GM21737 (cell line): Measurements from ENCODE around the gene ADAMTS5.

Source experiments
- ATAC-seq: cut with Tn5 transposase; IDR thresholded peaks from one replicate; pipeline ENCODE4 v1.9.1; 2021; ENCODE audit warnings: mild to moderate bottlenecking, moderate library complexity; ENCODE audit not compliant: unreplicated experiment

Gene ADAMTS5

GRCh38 chr21:26892151-26892550 lies 74.7 kb downstream of the ADAMTS5 start:
- no peak for ATAC-seq

GRCh38 chr21:26888931-26889330 lies 78.0 kb downstream of the ADAMTS5 start:
- ATAC-seq = no peak

DNA sequence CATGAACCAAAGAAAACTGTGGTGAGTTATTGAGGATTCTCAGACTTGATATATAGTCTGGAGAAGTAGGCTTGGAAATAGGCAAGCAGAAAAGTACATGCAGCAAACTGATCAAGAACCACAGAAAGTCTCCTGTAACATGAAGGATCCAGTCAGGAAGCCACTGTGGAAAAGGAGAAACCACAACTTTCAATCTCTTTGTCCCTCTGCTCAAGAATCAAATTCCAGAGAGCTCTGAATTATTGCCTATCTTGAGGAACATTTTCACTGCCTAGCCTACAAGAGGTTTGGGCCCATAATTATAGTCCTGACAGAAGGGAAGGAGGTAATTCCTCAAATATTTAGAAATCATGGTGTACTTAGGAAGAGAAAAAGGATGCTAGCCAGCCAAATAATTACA lies 78.6 kb downstream of the ADAMTS5 start:
- no peak for ATAC-seq

GRCh38 chr21:26887251-26887650 lies 79.6 kb downstream of the ADAMTS5 start:
- no peak for ATAC-seq

- no peak for ATAC-seq
Observed at GRCh38 chr21:26884436-26884835, 82.5 kb downstream of the ADAMTS5 start.

DNA sequence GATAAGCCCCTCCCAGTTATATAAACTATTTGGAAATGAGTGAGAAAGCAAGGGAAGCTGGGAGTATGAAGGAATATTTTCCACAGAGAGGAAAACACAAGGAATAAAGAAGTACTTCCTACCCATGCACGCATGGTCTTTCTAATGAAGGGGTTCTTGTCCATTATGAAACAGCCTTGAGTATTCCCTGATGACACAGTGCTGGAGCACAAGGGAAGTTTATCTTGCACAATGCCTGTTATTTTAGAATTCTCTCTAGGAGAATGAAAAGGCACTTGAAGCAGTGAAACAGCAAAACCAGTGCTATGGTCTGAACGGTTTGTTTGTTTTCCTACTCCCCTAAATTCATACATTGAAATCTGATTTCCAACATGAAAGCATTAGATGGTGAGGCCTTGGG lies 83.1 kb downstream of the ADAMTS5 start:
- ATAC-seq = no peak

DNA sequence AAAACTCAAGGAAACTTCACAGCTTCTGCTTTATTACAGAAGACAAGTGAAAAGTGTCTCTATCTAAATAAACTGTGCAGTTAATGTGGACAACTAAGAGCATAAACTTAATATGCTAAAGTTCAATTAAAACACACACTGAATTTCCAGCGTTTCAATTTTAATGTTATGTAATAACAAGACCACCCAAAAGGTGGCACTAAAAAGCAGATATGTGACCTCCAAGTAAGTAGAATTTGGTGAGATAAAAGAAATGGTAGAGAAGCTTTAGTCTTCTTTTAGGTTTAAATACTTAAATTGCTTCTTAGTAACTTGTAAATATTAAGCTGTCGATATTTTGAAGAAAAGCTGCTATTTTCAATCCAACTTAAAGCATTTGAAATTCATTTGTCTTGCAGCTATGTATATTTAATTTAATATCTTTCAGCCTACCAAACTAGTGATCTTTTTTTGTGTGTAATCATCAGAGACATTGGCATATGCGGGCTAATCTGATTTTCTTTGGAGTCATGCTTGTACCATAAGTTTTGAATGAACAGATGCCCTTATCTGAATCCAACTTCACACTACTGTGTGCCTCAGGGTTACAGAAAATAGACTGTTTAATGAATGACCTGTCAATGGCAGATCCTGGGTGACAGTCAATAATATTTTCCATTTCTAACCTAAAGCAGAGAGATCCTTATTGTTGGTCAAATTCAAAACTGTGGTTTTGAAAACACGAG lies 85.2 kb downstream of the ADAMTS5 start:
- no peak for ATAC-seq

DNA sequence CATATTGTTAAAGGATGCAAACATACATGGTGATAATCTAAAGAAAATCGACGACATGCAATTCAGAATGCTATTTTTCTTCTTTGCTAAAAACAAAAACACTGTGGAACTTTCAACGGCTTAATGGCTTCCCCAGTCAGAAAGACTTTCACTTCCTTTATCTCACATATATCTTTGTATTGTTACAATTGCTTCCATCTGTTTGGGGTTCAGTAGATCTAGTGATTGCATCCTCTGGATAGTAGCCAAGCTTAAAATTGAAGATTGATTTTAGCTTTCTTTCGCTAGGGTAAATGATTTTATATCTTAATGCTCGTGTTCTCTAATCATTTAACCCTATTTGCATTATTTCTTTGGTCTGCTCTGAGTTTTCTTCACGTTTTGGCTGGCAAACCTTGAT lies 89.9 kb downstream of the ADAMTS5 start:
- no peak for ATAC-seq

- no peak for ATAC-seq
Observed at GRCh38 chr21:26874347-26874746, 92.5 kb downstream of the ADAMTS5 start.
